Measurements from ENCODE around the gene KCNQ5. TPM values are rescaled to one million over a fixed set of nuclear protein-coding genes. Genes with fewer than 3 reads are reported as not detected.

Gene KCNQ5
- total RNA-seq, 3 donors from 2014 or later (not counting 1 experiment from before 2014, with no cell fraction given): 8.2 to 9.7 (median 8.7) TPM

DNA sequence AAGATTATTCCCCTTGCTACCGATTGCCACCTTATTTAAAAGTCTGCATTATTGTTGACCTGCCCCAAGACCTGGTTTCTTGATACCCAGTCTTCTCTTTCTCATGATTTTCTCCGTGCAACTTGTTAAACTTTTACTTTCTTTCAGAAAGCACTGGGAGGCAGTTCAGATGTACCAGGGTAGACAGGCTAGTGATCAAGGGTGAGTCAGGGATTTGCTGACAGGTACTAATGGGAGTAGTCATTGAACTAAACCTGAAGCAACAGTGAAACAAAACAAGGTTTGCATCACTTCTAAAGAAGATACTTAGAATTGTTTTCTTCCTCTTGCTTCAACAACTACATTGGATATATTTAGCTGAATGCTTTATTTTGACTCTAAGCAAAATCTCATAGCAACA is 124.4 kb downstream of the KCNQ5 start:
- no peaks in the 10 kb centered on the region for H3K27me3 Mint-ChIP-seq (ENCODE audit: low read depth in 2 of 2)
- TF ChIP-seq, protein P1, sequence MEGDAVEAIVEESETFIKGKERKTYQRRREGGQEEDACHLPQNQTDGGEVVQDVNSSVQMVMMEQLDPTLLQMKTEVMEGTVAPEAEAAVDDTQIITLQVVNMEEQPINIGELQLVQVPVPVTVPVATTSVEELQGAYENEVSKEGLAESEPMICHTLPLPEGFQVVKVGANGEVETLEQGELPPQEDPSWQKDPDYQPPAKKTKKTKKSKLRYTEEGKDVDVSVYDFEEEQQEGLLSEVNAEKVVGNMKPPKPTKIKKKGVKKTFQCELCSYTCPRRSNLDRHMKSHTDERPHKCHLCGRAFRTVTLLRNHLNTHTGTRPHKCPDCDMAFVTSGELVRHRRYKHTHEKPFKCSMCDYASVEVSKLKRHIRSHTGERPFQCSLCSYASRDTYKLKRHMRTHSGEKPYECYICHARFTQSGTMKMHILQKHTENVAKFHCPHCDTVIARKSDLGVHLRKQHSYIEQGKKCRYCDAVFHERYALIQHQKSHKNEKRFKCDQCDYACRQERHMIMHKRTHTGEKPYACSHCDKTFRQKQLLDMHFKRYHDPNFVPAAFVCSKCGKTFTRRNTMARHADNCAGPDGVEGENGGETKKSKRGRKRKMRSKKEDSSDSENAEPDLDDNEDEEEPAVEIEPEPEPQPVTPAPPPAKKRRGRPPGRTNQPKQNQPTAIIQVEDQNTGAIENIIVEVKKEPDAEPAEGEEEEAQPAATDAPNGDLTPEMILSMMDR (IDR thresholded peaks at IDR 0.05): no peak
- intact Hi-C loops (cut with micrococcal nuclease): no loop called here
- no peak for ATAC-seq
- no peak overlapping the region for H3K27ac ChIP-seq (ENCODE audit: low read length)
- no peaks in the 10 kb centered on the region for H3K36me3 Mint-ChIP-seq
- no peak for DNase-seq
- no peaks in the 10 kb centered on the region for H3K9me3 ChIP-seq (ENCODE audit: control insufficient read depth, insufficient read depth, low read length)
- 96% methylated on average over 2 of the region's 2 CpGs for WGBS (ENCODE audit: insufficient coverage)
- H3K4me3 ChIP-seq (ENCODE audit: low read length): no peak overlapping the region
- no peak overlapping the region for H3K27ac Mint-ChIP-seq
- H3K9me3 Mint-ChIP-seq: no peaks in the 10 kb centered on the region
- peaks cover 12 to 13% of the 10 kb centered on the region in 2 donors for H3K4me1 Mint-ChIP-seq
- H3K27me3 ChIP-seq (ENCODE audit: control insufficient read depth, insufficient read depth, low read length): no peaks in the 10 kb centered on the region
- peaks cover under 1% of the 10 kb centered on the region for H3K4me1 ChIP-seq (ENCODE audit: control insufficient read depth, insufficient read depth, low read length)
- no peaks in the 10 kb centered on the region for H3K36me3 ChIP-seq (ENCODE audit: control insufficient read depth, insufficient read depth, low read length)
- H3K4me3 Mint-ChIP-seq: no peak overlapping the region

DNA sequence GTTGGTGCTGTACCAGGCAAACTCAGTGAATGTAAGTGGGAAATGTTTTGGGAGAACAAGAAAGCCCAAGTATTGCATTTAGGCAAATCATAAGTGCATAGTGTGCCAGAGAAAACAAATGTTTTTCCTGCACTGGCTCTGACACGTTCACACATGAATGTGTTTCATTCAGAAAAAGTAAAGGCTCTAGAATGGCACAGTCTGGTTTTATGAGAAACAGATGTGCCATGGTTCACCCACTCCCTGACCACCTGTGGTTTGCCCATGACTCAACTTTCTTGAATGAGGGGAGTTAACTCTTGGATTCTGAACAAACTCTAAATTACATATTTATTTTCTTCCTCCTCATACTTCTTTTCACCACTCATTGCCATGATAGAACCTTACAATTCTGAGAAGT is 126.9 kb downstream of the KCNQ5 start:
- Mint-ChIP-seq H3K27ac (no peak overlapping the region), H3K36me3 (no peaks in the 10 kb centered on the region), H3K4me3 (no peak overlapping the region), H3K9me3 (no peaks in the 10 kb centered on the region), H3K27me3 (ENCODE audit: low read depth in 2 of 2) (no peaks in the 10 kb centered on the region), H3K4me1 (peaks cover 0 to 6% of the 10 kb centered on the region in 2 donors)
- no peaks in the 10 kb centered on the region for H3K36me3 ChIP-seq (ENCODE audit: control insufficient read depth, insufficient read depth, low read length)
- no peaks in the 10 kb centered on the region for H3K4me1 ChIP-seq (ENCODE audit: control insufficient read depth, insufficient read depth, low read length)
- intact Hi-C loops (cut with micrococcal nuclease): no loop called here
- no peaks in the 10 kb centered on the region for H3K27me3 ChIP-seq (ENCODE audit: control insufficient read depth, insufficient read depth, low read length)
- WGBS (ENCODE audit: insufficient coverage): 11% methylated on average over 1 of the region's 1 CpG
- H3K4me3 ChIP-seq (ENCODE audit: low read length): no peak overlapping the region
- DNase-seq: no peak
- no peak for ATAC-seq
- H3K9me3 ChIP-seq (ENCODE audit: control insufficient read depth, insufficient read depth, low read length): no peaks in the 10 kb centered on the region
- TF ChIP-seq, protein P1 (IDR thresholded peaks at IDR 0.05): no peak
- no peak overlapping the region for H3K27ac ChIP-seq (ENCODE audit: low read length)

DNA sequence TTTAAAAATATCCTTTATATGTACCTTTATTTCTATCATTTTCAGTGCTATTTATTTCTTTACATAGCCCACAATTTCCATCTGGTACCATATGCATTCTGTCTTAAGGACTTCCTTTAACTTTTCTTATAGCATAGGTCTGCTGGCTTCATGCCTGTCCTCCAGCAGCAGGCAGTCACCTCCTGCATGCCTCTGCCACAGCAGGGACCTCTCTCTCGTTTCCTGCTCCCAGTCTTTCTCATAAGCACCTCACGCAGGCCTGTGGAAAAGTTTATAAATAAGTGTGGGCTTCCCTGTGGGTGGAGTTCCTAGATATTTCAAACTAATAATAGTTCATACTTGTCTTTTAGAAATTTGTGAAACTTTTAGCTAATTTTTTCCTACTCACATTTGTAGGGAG is 133.9 kb downstream of the KCNQ5 start:
- H3K9me3 Mint-ChIP-seq: no peaks in the 10 kb centered on the region
- no CpG with 5 or more reads among the region's 2 CpGs for WGBS (ENCODE audit: insufficient coverage)

DNA sequence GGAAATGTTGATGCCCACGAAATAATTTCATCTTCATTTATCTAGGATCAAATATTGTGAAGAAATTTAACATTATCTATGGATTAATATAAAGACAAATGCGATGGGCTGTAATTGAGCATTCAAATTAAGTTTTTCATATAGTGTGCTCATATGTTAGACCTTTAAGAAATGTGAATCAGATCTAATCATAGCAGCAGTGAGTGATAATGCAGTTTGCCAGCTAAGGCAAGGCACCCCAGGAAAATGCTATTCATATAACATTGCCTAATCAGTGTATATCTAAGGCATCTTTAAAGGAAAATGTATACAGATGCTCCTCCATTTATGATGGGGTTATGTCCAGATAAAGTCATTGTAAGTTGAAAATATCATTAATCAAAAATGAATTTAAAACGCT is 135.2 kb downstream of the KCNQ5 start:
- ATAC-seq: no peak
- Histone ChIP-seq H3K4me1 (ENCODE audit: control insufficient read depth, insufficient read depth, low read length) (no peaks in the 10 kb centered on the region), H3K9me3 (ENCODE audit: control insufficient read depth, insufficient read depth, low read length) (no peaks in the 10 kb centered on the region), H3K36me3 (ENCODE audit: control insufficient read depth, insufficient read depth, low read length) (no peaks in the 10 kb centered on the region), H3K4me3 (ENCODE audit: low read length) (no peak overlapping the region), H3K27ac (ENCODE audit: low read length) (no peak overlapping the region), H3K27me3 (ENCODE audit: control insufficient read depth, insufficient read depth, low read length) (no peaks in the 10 kb centered on the region)
- Mint-ChIP-seq H3K27ac (no peak overlapping the region), H3K4me3 (no peak overlapping the region), H3K4me1 (peaks cover 4 to 8% of the 10 kb centered on the region in 2 donors), H3K9me3 (no peaks in the 10 kb centered on the region), H3K36me3 (peaks cover 6% of the 10 kb centered on the region), H3K27me3 (ENCODE audit: low read depth in 2 of 2) (no peaks in the 10 kb centered on the region)
- TF ChIP-seq, protein P1 (IDR thresholded peaks at IDR 0.05): no peak
- intact Hi-C loops (cut with micrococcal nuclease): no loop called here
- no peak for DNase-seq
- 83% methylated on average over 1 of the region's 3 CpGs for WGBS (ENCODE audit: insufficient coverage)

More for the DNA sequence above, 133.9 kb downstream of the KCNQ5 start:
- Mint-ChIP-seq H3K4me1 (peaks cover 0 to 6% of the 10 kb centered on the region in 2 donors), H3K36me3 (peaks cover 6% of the 10 kb centered on the region), H3K27ac (no peak overlapping the region), H3K27me3 (ENCODE audit: low read depth in 2 of 2) (no peaks in the 10 kb centered on the region), H3K4me3 (no peak overlapping the region)
- TF ChIP-seq, protein P1 (IDR thresholded peaks at IDR 0.05): no peak
- Histone ChIP-seq H3K36me3 (ENCODE audit: control insufficient read depth, insufficient read depth, low read length) (no peaks in the 10 kb centered on the region), H3K4me3 (ENCODE audit: low read length) (no peak overlapping the region), H3K4me1 (ENCODE audit: control insufficient read depth, insufficient read depth, low read length) (no peaks in the 10 kb centered on the region), H3K27me3 (ENCODE audit: control insufficient read depth, insufficient read depth, low read length) (no peaks in the 10 kb centered on the region), H3K27ac (ENCODE audit: low read length) (no peak overlapping the region), H3K9me3 (ENCODE audit: control insufficient read depth, insufficient read depth, low read length) (no peaks in the 10 kb centered on the region)
- intact Hi-C loops (cut with micrococcal nuclease): no loop called here
- no peak for ATAC-seq
- DNase-seq: no peak
